IPS DF 6.9 (cell line): ENCODE measurements around the gene AMD1.
"Not testable (repeated sequence)": the region's sequence is repeated elsewhere in the genome, so short reads cannot be mapped to it uniquely, and the experiment has no call there.

Experiments
- DNase-seq: peaks from one replicate; pipeline ENCODE4 v3.0.0-alpha.2; 2013; ENCODE audit warnings: low read depth, low spot score
- H3K27ac ChIP-seq: one replicate; pipeline ENCODE4 v1.5.1; 2013; ENCODE audit warnings: low read length, control low read depth
- H3K27me3 ChIP-seq: 2 replicates; pipeline ENCODE4 v1.6.1; 2013; ENCODE audit warnings: mild to moderate bottlenecking, low read length; ENCODE audit not compliant: control insufficient read depth, insufficient read depth
- H3K36me3 ChIP-seq: 2 replicates; pipeline ENCODE4 v1.6.1; 2013; ENCODE audit warnings: low read length; ENCODE audit not compliant: control insufficient read depth, insufficient read depth
- H3K4me1 ChIP-seq: 2 replicates; pipeline ENCODE4 v1.6.1; 2013; ENCODE audit warnings: low read length; ENCODE audit not compliant: control insufficient read depth, insufficient read depth
- H3K4me3 ChIP-seq: 2 replicates; pipeline ENCODE4 v1.5.1; 2013; ENCODE audit warnings: mild to moderate bottlenecking, low read length
- H3K9me3 ChIP-seq: 2 replicates; pipeline ENCODE4 v1.6.1; 2013; ENCODE audit warnings: low read length, inconsistent platforms; ENCODE audit not compliant: control insufficient read depth, insufficient read depth
- WGBS: extraction: QIAGEN DNeasy Blood & Tissue Kit; methylation state at CpG from one replicate; pipeline ENCODE4 v1.1.7; 2013; ENCODE audit warnings: mixed read lengths, missing lambda C conversion rate; ENCODE audit not compliant: insufficient read length, insufficient coverage; 5-methylcytosine and 5-hydroxymethylcytosine counted together

AMD1 gene

GRCh38 chr6:110897433-110897832 lies 22.8 kb downstream of the AMD1 start:
- WGBS = no CpG with 5 or more reads among the region's 9 CpGs
- Histone ChIP-seq H3K27ac (no peak overlapping the region), H3K36me3 (peaks cover 8% of the 10 kb centered on the region; the same call in 1 of the 2 replicates), H3K27me3 (no peaks in the 10 kb centered on the region), H3K4me3 (no peak overlapping the region), H3K4me1 (no peaks in the 10 kb centered on the region), H3K9me3 (no peaks in the 10 kb centered on the region)
- no peak for DNase-seq

- no CpG with 5 or more reads among the region's 5 CpGs for WGBS
- Histone ChIP-seq H3K9me3 (no peaks in the 10 kb centered on the region; the same call in 1 of the 2 replicates), H3K4me3 (no peak overlapping the region), H3K36me3 (peaks cover 5% of the 10 kb centered on the region; the same call in 1 of the 2 replicates), H3K27me3 (no peaks in the 10 kb centered on the region), H3K4me1 (no peaks in the 10 kb centered on the region), H3K27ac (no peak overlapping the region)
- DNase-seq = no peak
Measured at GRCh38 chr6:110898111-110898510, 23.5 kb downstream of the AMD1 start.

GRCh38 chr6:110900028-110900598 lies 25.5 kb downstream of the AMD1 start:
- Histone ChIP-seq H3K27me3 (no peaks in the 10 kb centered on the region), H3K4me3 (no peak overlapping the region), H3K36me3 (no peaks in the 10 kb centered on the region; the same call in 1 of the 2 replicates), H3K27ac (no peak overlapping the region), H3K9me3 (no peaks in the 10 kb centered on the region; the same call in 1 of the 2 replicates), H3K4me1 (no peaks in the 10 kb centered on the region)
- DNase-seq = no peak
- no CpG with 5 or more reads among the region's 5 CpGs for WGBS

GRCh38 chr6:110901601-110902000 lies 27.0 kb downstream of the AMD1 start:
- H3K4me3 ChIP-seq, H3K36me3 ChIP-seq: not testable (repeated sequence)
- no CpG with 5 or more reads among the region's 8 CpGs for WGBS

GRCh38 chr6:110902091-110902490 lies 27.5 kb downstream of the AMD1 start:
- no CpG with 5 or more reads among the region's 8 CpGs for WGBS
- H3K9me3 ChIP-seq = no peaks in the 10 kb centered on the region; the same call in 1 of the 2 replicates
- no peaks in the 10 kb centered on the region for H3K27me3 ChIP-seq
- no peaks in the 10 kb centered on the region for H3K4me1 ChIP-seq
- no peak overlapping the region for H3K27ac ChIP-seq
- no peak for DNase-seq
- H3K36me3 ChIP-seq = no peaks in the 10 kb centered on the region; the same call in 1 of the 2 replicates
- H3K4me3 ChIP-seq = no peak overlapping the region

More at GRCh38 chr6:110901601-110902000, 27.0 kb downstream of the AMD1 start:
- not testable (repeated sequence) for H3K27ac ChIP-seq, H3K9me3 ChIP-seq, DNase-seq, H3K4me1 ChIP-seq, H3K27me3 ChIP-seq

- not testable (repeated sequence) for H3K27me3 ChIP-seq, H3K9me3 ChIP-seq, H3K27ac ChIP-seq, H3K36me3 ChIP-seq, DNase-seq, H3K4me1 ChIP-seq, H3K4me3 ChIP-seq
- no CpG with 5 or more reads among the region's 2 CpGs for WGBS
Measured at GRCh38 chr6:110906273-110906672, 31.7 kb downstream of the AMD1 start.

- no CpG with 5 or more reads among the region's 3 CpGs for WGBS
- no peaks in the 10 kb centered on the region for H3K27me3 ChIP-seq
- DNase-seq = no peak
- H3K27ac ChIP-seq = no peak overlapping the region
- no peaks in the 10 kb centered on the region for H3K4me1 ChIP-seq
- no peaks in the 10 kb centered on the region for H3K36me3 ChIP-seq
- H3K9me3 ChIP-seq = no peaks in the 10 kb centered on the region
- H3K4me3 ChIP-seq = no peak overlapping the region
Measured at GRCh38 chr6:110930781-110931180, 56.2 kb downstream of the AMD1 start.

GRCh38 chr6:110933912-110934311 lies 59.3 kb downstream of the AMD1 start:
- no peaks in the 10 kb centered on the region for H3K27me3 ChIP-seq
- no peaks in the 10 kb centered on the region for H3K9me3 ChIP-seq
- H3K27ac ChIP-seq = no peak overlapping the region
- no peaks in the 10 kb centered on the region for H3K4me1 ChIP-seq
- WGBS = no CpG with 5 or more reads among the region's 2 CpGs
- no peak for DNase-seq
- no peaks in the 10 kb centered on the region for H3K36me3 ChIP-seq
- H3K4me3 ChIP-seq = no peak overlapping the region

- no peaks in the 10 kb centered on the region for H3K4me1 ChIP-seq
- H3K27ac ChIP-seq = no peak overlapping the region
- no peaks in the 10 kb centered on the region for H3K9me3 ChIP-seq
- H3K36me3 ChIP-seq = no peaks in the 10 kb centered on the region
- no peak overlapping the region for H3K4me3 ChIP-seq
- H3K27me3 ChIP-seq = no peaks in the 10 kb centered on the region
- WGBS = no CpG with 5 or more reads among the region's 1 CpG
- no peak for DNase-seq
Measured at GRCh38 chr6:110934381-110934898, 59.9 kb downstream of the AMD1 start.

- Histone ChIP-seq H3K27ac (no peak overlapping the region), H3K4me1 (no peaks in the 10 kb centered on the region), H3K36me3 (no peaks in the 10 kb centered on the region), H3K4me3 (no peak overlapping the region), H3K9me3 (no peaks in the 10 kb centered on the region), H3K27me3 (no peaks in the 10 kb centered on the region)
- no CpG with 5 or more reads among the region's 6 CpGs for WGBS
- no peak for DNase-seq
Measured at GRCh38 chr6:110935171-110935570, 60.6 kb downstream of the AMD1 start.

- no CpG with 5 or more reads among the region's 6 CpGs for WGBS
- no peaks in the 10 kb centered on the region for H3K4me1 ChIP-seq
- no peak for DNase-seq
- no peaks in the 10 kb centered on the region for H3K9me3 ChIP-seq
- no peaks in the 10 kb centered on the region for H3K27me3 ChIP-seq
- H3K36me3 ChIP-seq = no peaks in the 10 kb centered on the region
- H3K27ac ChIP-seq = no peak overlapping the region
- H3K4me3 ChIP-seq = no peak overlapping the region
Measured at GRCh38 chr6:110938171-110938570, 63.6 kb downstream of the AMD1 start.
